Measurements from ENCODE around the gene ERLIN1. TPM values are rescaled to one million over a fixed set of nuclear protein-coding genes. Genes with fewer than 3 reads are reported as not detected.

The ERLIN1 gene
- total and polyA plus RNA-seq, 4 donors = 21.7 to 85.4 (median 70.0) TPM

DNA sequence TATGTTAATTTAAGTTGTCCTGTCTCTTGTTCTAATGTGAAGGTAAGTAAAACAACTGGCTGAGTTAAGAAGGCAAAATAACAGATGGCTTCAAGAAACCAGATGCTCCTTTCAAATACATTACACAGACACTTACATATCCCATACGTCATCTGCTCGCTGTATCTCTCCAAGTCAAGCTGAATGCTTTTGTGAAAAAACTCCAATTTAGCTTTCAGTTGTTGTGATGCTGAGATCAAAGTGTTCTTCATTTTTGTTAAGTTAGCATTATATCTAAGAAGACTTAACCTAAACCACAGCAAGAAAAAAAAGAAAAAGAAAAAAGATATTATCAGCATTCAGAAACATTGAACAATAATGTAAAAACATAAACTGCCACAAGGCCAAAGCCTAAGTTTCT, 18.5 kb upstream of the ERLIN1 start:
- TF ChIP-seq FOXA1 (IDR thresholded peaks at IDR 0.05) (no peak), RAD21 (IDR thresholded peaks at IDR 0.05) (no peak), HNF4G (IDR thresholded peaks at IDR 0.05) (no peak), TAF1 (conservative IDR thresholded peaks at IDR 0.05) (no peak), HNF4A (conservative IDR thresholded peaks at IDR 0.05) (no peak), YY1 (IDR thresholded peaks at IDR 0.05) (no peak), EGR1 (IDR thresholded peaks at IDR 0.05; ENCODE audit: low read depth in 2 of 2) (no peak), ATF3 (IDR thresholded peaks at IDR 0.05) (no peak), NR2F2 (IDR thresholded peaks at IDR 0.05) (no peak)
- TF ChIP-seq, protein P1, sequence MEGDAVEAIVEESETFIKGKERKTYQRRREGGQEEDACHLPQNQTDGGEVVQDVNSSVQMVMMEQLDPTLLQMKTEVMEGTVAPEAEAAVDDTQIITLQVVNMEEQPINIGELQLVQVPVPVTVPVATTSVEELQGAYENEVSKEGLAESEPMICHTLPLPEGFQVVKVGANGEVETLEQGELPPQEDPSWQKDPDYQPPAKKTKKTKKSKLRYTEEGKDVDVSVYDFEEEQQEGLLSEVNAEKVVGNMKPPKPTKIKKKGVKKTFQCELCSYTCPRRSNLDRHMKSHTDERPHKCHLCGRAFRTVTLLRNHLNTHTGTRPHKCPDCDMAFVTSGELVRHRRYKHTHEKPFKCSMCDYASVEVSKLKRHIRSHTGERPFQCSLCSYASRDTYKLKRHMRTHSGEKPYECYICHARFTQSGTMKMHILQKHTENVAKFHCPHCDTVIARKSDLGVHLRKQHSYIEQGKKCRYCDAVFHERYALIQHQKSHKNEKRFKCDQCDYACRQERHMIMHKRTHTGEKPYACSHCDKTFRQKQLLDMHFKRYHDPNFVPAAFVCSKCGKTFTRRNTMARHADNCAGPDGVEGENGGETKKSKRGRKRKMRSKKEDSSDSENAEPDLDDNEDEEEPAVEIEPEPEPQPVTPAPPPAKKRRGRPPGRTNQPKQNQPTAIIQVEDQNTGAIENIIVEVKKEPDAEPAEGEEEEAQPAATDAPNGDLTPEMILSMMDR (IDR thresholded peaks at IDR 0.05; ENCODE audit: low read depth, low read length, missing input control) = no peak
- Histone ChIP-seq H3K4me1 (ENCODE audit: control insufficient read depth in 4 of 4, insufficient read depth in 4 of 4, low read length in 3 of 4) (no peaks in the 10 kb centered on the region), H3K27ac (ENCODE audit: low read depth in 1 of 2, low read length in 2 of 2) (no peak overlapping the region), H3K27me3 (ENCODE audit: control insufficient read depth in 4 of 4, insufficient read depth in 4 of 4, low read length in 3 of 4) (no peaks in the 10 kb centered on the region), H3K4me3 (ENCODE audit: low read depth in 1 of 3, low read length in 3 of 3) (no peak overlapping the region), H3K9me3 (ENCODE audit: control insufficient read depth in 4 of 4, low read length in 3 of 4) (no peaks in the 10 kb centered on the region), H3K36me3 (ENCODE audit: control insufficient read depth in 4 of 4, insufficient read depth in 3 of 4, low read depth in 1 of 4, low read length in 3 of 4) (peaks cover 5 to 57% (median 39%) of the 10 kb centered on the region in 4 donors), H3K9ac (ENCODE audit: low read depth in 1 of 2, low read length in 2 of 2) (no peak overlapping the region)
- no peak for DNase-seq (ENCODE audit: low spot score)
- WGBS = 97% methylated on average over 2 of the region's 2 CpGs

DNA sequence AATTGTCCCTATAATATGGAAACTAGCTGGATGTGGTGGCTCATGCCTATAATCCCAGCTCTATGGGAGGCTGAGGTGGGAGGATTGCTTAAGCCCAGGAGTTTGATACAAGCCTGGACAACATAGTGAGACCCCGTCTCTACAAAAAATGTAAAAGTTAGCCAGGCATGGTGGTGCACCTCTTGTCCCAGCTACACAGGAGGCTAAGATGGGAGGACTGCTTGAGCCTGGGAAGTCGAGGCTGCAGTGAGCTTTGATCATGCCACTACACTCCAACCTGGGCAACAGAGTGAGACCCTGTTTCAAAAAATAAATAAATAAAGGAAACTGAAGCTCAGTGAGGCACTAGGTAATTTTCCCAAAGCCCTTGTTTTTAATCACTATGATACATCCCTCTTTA, 15.7 kb upstream of the ERLIN1 start:
- Histone ChIP-seq H3K36me3 (ENCODE audit: control insufficient read depth in 4 of 4, insufficient read depth in 3 of 4, low read depth in 1 of 4, low read length in 3 of 4) (peaks cover 1 to 60% (median 39%) of the 10 kb centered on the region in 4 donors), H3K9me3 (ENCODE audit: control insufficient read depth in 4 of 4, low read length in 3 of 4) (no peaks in the 10 kb centered on the region), H3K4me3 (ENCODE audit: low read depth in 1 of 3, low read length in 3 of 3) (no peak overlapping the region), H3K9ac (ENCODE audit: low read depth in 1 of 2, low read length in 2 of 2) (no peak overlapping the region), H3K4me1 (ENCODE audit: control insufficient read depth in 4 of 4, insufficient read depth in 4 of 4, low read length in 3 of 4) (no peaks in the 10 kb centered on the region), H3K27ac (ENCODE audit: low read depth in 1 of 2, low read length in 2 of 2) (no peak overlapping the region), H3K27me3 (ENCODE audit: control insufficient read depth in 4 of 4, insufficient read depth in 4 of 4, low read length in 3 of 4) (no peaks in the 10 kb centered on the region)
- WGBS = 98% methylated on average over 2 of the region's 2 CpGs
- no peak for DNase-seq (ENCODE audit: low spot score)
- no peak for TF ChIP-seq NR2F2 (IDR thresholded peaks at IDR 0.05)
- no peak for TF ChIP-seq JUND (IDR thresholded peaks at IDR 0.05)
- TF ChIP-seq REST (IDR thresholded peaks at IDR 0.05) = no peak
- TF ChIP-seq GABPA (IDR thresholded peaks at IDR 0.05 in 1 of 2, conservative IDR thresholded peaks at IDR 0.05 in 1 of 2) = no peak
- no peak for TF ChIP-seq YY1 (IDR thresholded peaks at IDR 0.05)
- no peak for TF ChIP-seq SP1 (IDR thresholded peaks at IDR 0.05)
- TF ChIP-seq FOXA2 (IDR thresholded peaks at IDR 0.05) = no peak
- no peak for TF ChIP-seq EGR1 (IDR thresholded peaks at IDR 0.05; ENCODE audit: low read depth in 2 of 2)
- TF ChIP-seq MAX (IDR thresholded peaks at IDR 0.05) = no peak
